Upper lobe of right lung (tissue), 1 donor: ENCODE results near the gene ZRANB3. TPM values are rescaled to one million over a fixed set of nuclear protein-coding genes. Genes with fewer than 3 reads are reported as not detected.

Experiments
- ATAC-seq: fragments of 200-7000 bp; cut with Tn5 transposase; one replicate; pipeline ENCODE4 v1.9.1; 2020; ENCODE audit warnings: mild to moderate bottlenecking, moderate library complexity
- DNase-seq: peaks from one replicate; pipeline ENCODE4 v3.0.0-alpha.2; 2020
- H3K27ac ChIP-seq: fragments of 200-600 bp; one replicate; pipeline ENCODE4 v1.8.0; 2022
- H3K27me3 ChIP-seq: fragments of 200-600 bp; one replicate; pipeline ENCODE4 v1.8.0; 2022; ENCODE audit warnings: mild to moderate bottlenecking
- H3K36me3 ChIP-seq: fragments of 200-600 bp; one replicate; pipeline ENCODE4 v1.8.0; 2022
- H3K4me1 ChIP-seq: fragments of 200-600 bp; one replicate; pipeline ENCODE4 v1.8.0; 2022
- H3K4me3 ChIP-seq: fragments of 200-600 bp; one replicate; pipeline ENCODE4 v1.8.0; 2022; ENCODE audit warnings: mild to moderate bottlenecking
- H3K9me3 ChIP-seq: fragments of 200-600 bp; one replicate; pipeline ENCODE4 v1.8.0; 2022
- CTCF ChIP-seq: fragments of 200-600 bp; IDR thresholded peaks from one replicate; pipeline ENCODE4 v1.8.0; 2022; ENCODE audit warnings: antibody characterized with exemption
- intact Hi-C: fragments of 100-400 bp; cut with DNase I; formaldehyde crosslinking; loops from one replicate; pipeline ENCODE4 v1.11.0; 2022
- total RNA-seq: library from RNA; stranded (reverse); fragmentation: NEBNext Ultra II Directional; extraction: Animal tissue kit (Norgen Biotek cat#: 25700); gene quantifications from one replicate; pipeline ENCODE4 v1.2.1, GENCODE V29; 2021
- donor health status: DM: no; HTN: yes; CAD: no; lungs with severe emphysema.

ZRANB3 gene
- total RNA-seq, 1 donor from 2014 or later, result 4.1 TPM

- DNase-seq (no peak), ATAC-seq (no peak)
- H3K27ac ChIP-seq, result no peak overlapping the region
- no peaks in the 10 kb centered on the region for H3K4me1 ChIP-seq
- H3K4me3 ChIP-seq, result no peak overlapping the region
- no peak for TF ChIP-seq CTCF
- no peaks in the 10 kb centered on the region for H3K36me3 ChIP-seq
- H3K9me3 ChIP-seq, result no peaks in the 10 kb centered on the region
- no peaks in the 10 kb centered on the region for H3K27me3 ChIP-seq
- intact Hi-C loops, result no loop called here
Observed at GRCh38 chr2:135485441-135485840, 45.6 kb downstream of the ZRANB3 start.

GRCh38 chr2:135475128-135475527, 55.9 kb downstream of the ZRANB3 start:
- TF ChIP-seq CTCF, result no peak
- intact Hi-C loops, result no loop called here

GRCh38 chr2:135473567-135473966, 57.5 kb downstream of the ZRANB3 start:
- no peak for ATAC-seq
- intact Hi-C loops, result no loop called here
- peak; percentile 42 for TF ChIP-seq CTCF
- H3K27me3 ChIP-seq, result no peaks in the 10 kb centered on the region
- no peaks in the 10 kb centered on the region for H3K4me1 ChIP-seq
- H3K36me3 ChIP-seq, result no peaks in the 10 kb centered on the region
- H3K4me3 ChIP-seq, result no peak overlapping the region
- no peak overlapping the region for H3K27ac ChIP-seq
- H3K9me3 ChIP-seq, result no peaks in the 10 kb centered on the region
- DNase-seq, result no peak

More at GRCh38 chr2:135475128-135475527, 55.9 kb downstream of the ZRANB3 start:
- H3K4me3 ChIP-seq, result no peak overlapping the region
- DNase-seq (no peak), ATAC-seq (no peak)
- no peaks in the 10 kb centered on the region for H3K9me3 ChIP-seq
- H3K36me3 ChIP-seq, result no peaks in the 10 kb centered on the region
- H3K4me1 ChIP-seq, result no peaks in the 10 kb centered on the region
- H3K27me3 ChIP-seq, result no peaks in the 10 kb centered on the region
- no peak overlapping the region for H3K27ac ChIP-seq

GRCh38 chr2:135471106-135471505, 59.9 kb downstream of the ZRANB3 start:
- intact Hi-C loops, result no loop called here
- DNase-seq, result no peak
- ATAC-seq, result no peak
- H3K9me3 ChIP-seq, result no peaks in the 10 kb centered on the region
- H3K36me3 ChIP-seq, result no peaks in the 10 kb centered on the region
- TF ChIP-seq CTCF, result no peak
- no peak overlapping the region for H3K4me3 ChIP-seq
- no peaks in the 10 kb centered on the region for H3K4me1 ChIP-seq
- no peaks in the 10 kb centered on the region for H3K27me3 ChIP-seq
- no peak overlapping the region for H3K27ac ChIP-seq

GRCh38 chr2:135457279-135457678, 73.7 kb downstream of the ZRANB3 start:
- DNase-seq (no peak), ATAC-seq (no peak)
- no peaks in the 10 kb centered on the region for H3K27me3 ChIP-seq
- H3K9me3 ChIP-seq, result peaks cover 13% of the 10 kb centered on the region
- intact Hi-C loops, result no loop called here
- no peak overlapping the region for H3K4me3 ChIP-seq
- H3K36me3 ChIP-seq, result no peaks in the 10 kb centered on the region
- TF ChIP-seq CTCF, result no peak
- no peaks in the 10 kb centered on the region for H3K4me1 ChIP-seq
- no peak overlapping the region for H3K27ac ChIP-seq

GRCh38 chr2:135456835-135457234, 74.2 kb downstream of the ZRANB3 start:
- intact Hi-C loops, result no loop called here
- no peak for TF ChIP-seq CTCF
- no peak overlapping the region for H3K27ac ChIP-seq
- ATAC-seq (no peak), DNase-seq (no peak)
- no peaks in the 10 kb centered on the region for H3K36me3 ChIP-seq
- H3K27me3 ChIP-seq, result no peaks in the 10 kb centered on the region
- no peak overlapping the region for H3K4me3 ChIP-seq
- H3K9me3 ChIP-seq, result peaks cover 16% of the 10 kb centered on the region
- H3K4me1 ChIP-seq, result no peaks in the 10 kb centered on the region
